ENCODE data around the gene ELF5.
A peak's percentile ranks its signal among the peaks of the same experiment; 100 is the strongest.

Gene ELF5

GRCh38 chr11:34513682-34514449, at the start of gene ELF5:
Gene ELF5, minus strand, starts transcription at chr11:34513794. Its CDS starts 8,045 bp downstream, at chr11:34505749.
- DNase-seq, result no peak

- no peak for DNase-seq
Observed at GRCh38 chr11:34562976-34563375, 49.4 kb upstream of the ELF5 start.

GRCh38 chr11:34560511-34560910, 46.9 kb upstream of the ELF5 start:
- no peak for DNase-seq

GRCh38 chr11:34558673-34559072, 45.1 kb upstream of the ELF5 start:
- no peak for DNase-seq

- no peak for DNase-seq
Observed at GRCh38 chr11:34558211-34558610, 44.6 kb upstream of the ELF5 start.

- no peak for DNase-seq
Observed at GRCh38 chr11:34552270-34552669, 38.7 kb upstream of the ELF5 start.

GRCh38 chr11:34549271-34549670, 35.7 kb upstream of the ELF5 start:
- DNase-seq, result no peak

GRCh38 chr11:34548278-34548677, 34.7 kb upstream of the ELF5 start:
- peak; percentile 57 for DNase-seq

- DNase-seq, result no peak
Observed at GRCh38 chr11:34546511-34547209, 33.1 kb upstream of the ELF5 start.

GRCh38 chr11:34542089-34542488, 28.5 kb upstream of the ELF5 start:
- DNase-seq, result no peak

GRCh38 chr11:34540870-34541269, 27.3 kb upstream of the ELF5 start:
- no peak for DNase-seq

- DNase-seq, result no peak
Observed at GRCh38 chr11:34537636-34538035, 24.0 kb upstream of the ELF5 start.

GRCh38 chr11:34536056-34536455, 22.5 kb upstream of the ELF5 start:
- peak; percentile 65 for DNase-seq

GRCh38 chr11:34534826-34535225, 21.2 kb upstream of the ELF5 start:
- no peak for DNase-seq

- no peak for DNase-seq
Observed at GRCh38 chr11:34531663-34532062, 18.1 kb upstream of the ELF5 start.

- no peak for DNase-seq
Observed at GRCh38 chr11:34530545-34531234, 17.1 kb upstream of the ELF5 start.

GRCh38 chr11:34529643-34530042, 16.0 kb upstream of the ELF5 start:
- no peak for DNase-seq

- DNase-seq, result no peak
Observed at GRCh38 chr11:34528072-34528471, 14.5 kb upstream of the ELF5 start.

- no peak for DNase-seq
Observed at GRCh38 chr11:34525888-34526657, 12.5 kb upstream of the ELF5 start.

- DNase-seq, result no peak
Observed at GRCh38 chr11:34525098-34525497, 11.5 kb upstream of the ELF5 start.

- DNase-seq, result no peak
Observed at GRCh38 chr11:34524696-34525095, 11.1 kb upstream of the ELF5 start.

GRCh38 chr11:34523053-34523452, 9.5 kb upstream of the ELF5 start:
- no peak for DNase-seq

- no peak for DNase-seq
Observed at GRCh38 chr11:34522188-34522587, 8.6 kb upstream of the ELF5 start.

All from NCI-H2029 (cell line).